T-helper 22 cell (primary cell): ENCODE results near the gene TDRD15.
"Not testable (repeated sequence)": the region's sequence is repeated elsewhere in the genome, so short reads cannot be mapped to it uniquely, and the experiment has no call there.

Source experiments
- DNase-seq: peaks from one replicate; pipeline ENCODE4 v3.0.0-alpha.2; 2020; ENCODE audit warnings: low read depth

Gene TDRD15

GRCh38 chr2:21123473-21124393 lies at the start of gene TDRD15:
TSS of gene TDRD15 (plus strand) at chr2:21123968. CDS start at chr2:21137468, 13,500 bp downstream.
- no peak for DNase-seq

DNA sequence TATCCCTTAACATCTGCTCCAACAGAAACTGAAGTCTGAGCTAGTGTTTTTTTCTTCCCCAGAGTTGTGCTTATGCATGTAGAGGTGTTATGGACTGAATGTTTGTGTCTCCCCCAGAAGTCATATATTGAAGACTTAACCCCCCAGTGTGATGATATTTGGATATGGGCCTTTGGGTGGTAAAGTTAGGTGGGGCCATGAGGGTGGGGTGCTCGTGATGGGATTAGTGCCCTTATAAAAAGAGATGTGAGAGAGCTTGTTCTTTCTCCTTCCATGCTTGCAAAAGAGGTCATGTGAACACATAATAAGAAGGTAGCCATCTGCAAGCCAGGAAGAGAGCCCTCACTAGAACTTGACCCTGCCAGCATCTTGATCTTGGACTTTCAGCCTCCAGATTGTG lies 45.5 kb upstream of the TDRD15 start:
- no peak for DNase-seq

DNA sequence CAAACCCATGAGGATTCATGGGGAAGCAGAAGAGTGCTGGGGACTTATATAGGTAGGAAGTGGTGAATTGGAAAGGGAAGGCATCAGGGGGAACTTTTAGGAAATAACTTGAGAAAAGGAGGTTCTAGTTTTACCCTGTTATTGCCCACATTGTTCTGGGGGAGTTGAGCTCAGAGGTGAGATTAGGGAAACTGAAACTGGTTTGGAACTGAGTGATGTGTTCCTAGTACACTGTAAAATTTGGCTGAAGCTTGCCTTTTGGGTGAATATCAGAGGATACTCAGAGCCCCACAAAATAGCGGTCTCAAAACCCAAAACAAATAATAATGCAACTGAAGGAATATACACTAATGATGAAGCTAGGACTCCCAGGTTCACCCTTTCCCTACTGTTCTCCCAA lies 40.3 kb upstream of the TDRD15 start:
- no peak for DNase-seq

- no peak for DNase-seq
Observed at GRCh38 chr2:21084401-21084800, 39.4 kb upstream of the TDRD15 start.

DNA sequence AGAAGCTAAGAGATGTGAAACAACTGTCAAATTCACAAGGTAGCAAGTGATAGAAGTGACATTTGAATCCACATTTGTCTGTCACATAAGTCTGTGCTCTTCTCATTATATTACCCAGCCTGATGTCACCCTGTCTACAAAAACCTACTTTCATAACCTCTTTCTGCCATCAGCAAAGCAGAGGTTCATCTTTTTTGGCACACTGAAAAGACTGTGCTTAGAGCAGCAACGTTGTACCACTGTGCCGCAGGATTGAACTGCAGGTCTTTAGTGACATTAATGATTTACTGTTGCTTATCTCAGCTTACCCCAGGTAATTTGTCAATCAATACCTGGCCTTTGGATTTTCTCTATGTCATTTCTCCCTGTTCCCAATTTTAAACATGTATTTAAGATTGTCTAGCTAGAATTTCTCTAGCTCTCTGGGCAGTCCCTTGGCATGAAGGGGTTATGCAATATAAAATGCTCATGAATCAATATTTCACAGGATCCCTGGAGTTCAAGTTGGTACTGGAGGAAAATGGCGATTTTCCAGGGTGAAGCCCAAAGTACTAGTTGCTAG lies 31.4 kb upstream of the TDRD15 start:
- DNase-seq = no peak

GRCh38 chr2:21095178-21095577 lies 28.6 kb upstream of the TDRD15 start:
- DNase-seq = no peak

- DNase-seq = no peak
Observed at GRCh38 chr2:21095714-21096113, 28.1 kb upstream of the TDRD15 start.

DNA sequence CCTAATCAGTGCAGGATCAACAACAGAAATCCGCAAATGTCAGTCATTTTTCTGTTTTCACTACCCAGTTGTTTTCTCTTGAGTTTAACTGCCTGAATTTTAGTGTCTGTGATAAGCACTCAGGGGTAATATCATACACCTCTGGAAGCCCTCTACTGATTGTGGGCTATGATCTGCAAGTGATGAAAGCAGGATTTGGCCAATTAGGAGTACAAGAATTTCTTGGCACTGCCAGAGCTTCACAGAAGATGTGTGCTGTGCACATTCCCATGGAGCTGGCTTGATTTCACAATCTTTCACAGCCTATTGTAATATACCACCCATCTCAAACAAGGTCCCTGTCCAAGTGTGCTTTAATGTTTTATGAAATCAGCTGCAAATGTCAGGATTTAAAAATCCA lies 27.3 kb upstream of the TDRD15 start:
- no peak for DNase-seq

- DNase-seq = no peak
Observed at GRCh38 chr2:21097331-21097730, 26.4 kb upstream of the TDRD15 start.

GRCh38 chr2:21098294-21098693 lies 25.5 kb upstream of the TDRD15 start:
- no peak for DNase-seq

DNA sequence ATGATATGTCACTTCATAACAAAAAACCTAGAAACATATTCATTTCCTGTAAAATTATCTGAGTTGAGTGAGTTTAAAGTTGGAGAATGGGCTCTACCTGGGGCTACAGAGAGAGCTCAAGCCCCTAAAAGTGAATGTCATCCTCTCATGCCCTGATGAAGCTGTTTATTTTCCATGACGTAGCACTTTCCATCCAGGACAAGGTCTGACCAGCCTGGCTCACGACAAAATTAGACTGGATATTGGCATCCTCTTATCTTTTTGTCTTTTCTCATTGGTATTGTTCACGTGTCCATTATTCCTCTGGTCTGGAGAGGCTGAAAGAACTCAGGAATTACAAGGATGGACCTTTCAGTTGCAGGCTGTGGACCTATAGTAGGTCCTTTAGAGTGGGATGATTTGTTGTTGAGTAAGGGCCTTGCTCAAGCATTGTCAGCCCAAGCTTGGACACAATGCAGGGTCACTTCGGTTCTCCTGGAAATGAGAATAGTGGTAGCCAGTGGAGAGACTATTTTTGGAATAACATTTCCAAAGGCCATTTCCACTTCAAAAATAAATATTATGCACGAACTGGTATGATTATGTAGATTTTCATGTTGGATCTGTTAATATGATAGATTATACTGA lies 24.4 kb upstream of the TDRD15 start:
- no peak for DNase-seq

- not testable (repeated sequence) for DNase-seq
Observed at GRCh38 chr2:21101514-21102155, 22.1 kb upstream of the TDRD15 start.

- no peak for DNase-seq
Observed at GRCh38 chr2:21102356-21102755, 21.4 kb upstream of the TDRD15 start.

- no peak for DNase-seq
Observed at GRCh38 chr2:21103274-21103891, 20.4 kb upstream of the TDRD15 start.

- DNase-seq = no peak
Observed at GRCh38 chr2:21104030-21104660, 19.6 kb upstream of the TDRD15 start.

- no peak for DNase-seq
Observed at GRCh38 chr2:21111012-21111411, 12.8 kb upstream of the TDRD15 start.

GRCh38 chr2:21117688-21118087 lies 6.1 kb upstream of the TDRD15 start:
- DNase-seq = no peak

- DNase-seq = no peak
Observed at GRCh38 chr2:21118302-21118920, 5.4 kb upstream of the TDRD15 start.

DNA sequence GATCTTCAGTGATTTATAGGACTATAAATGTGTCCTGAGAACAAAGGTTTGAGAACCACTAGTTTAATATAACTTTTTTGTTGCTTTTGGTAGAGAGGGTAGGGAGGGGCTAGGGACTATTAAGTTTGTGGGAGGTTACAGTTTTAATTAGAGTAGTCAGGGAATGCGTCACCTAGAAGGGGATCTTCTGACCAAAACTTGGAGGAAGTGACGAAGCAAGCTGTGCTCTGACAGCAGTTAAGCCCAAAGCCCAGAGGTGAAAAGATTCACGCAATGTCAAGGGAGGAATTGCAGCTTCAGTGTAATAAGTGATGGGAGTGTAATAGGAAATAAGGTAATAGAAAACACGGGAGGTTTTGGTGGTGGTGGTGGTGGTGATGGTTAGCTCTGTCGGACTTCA lies 8.1 kb downstream of the TDRD15 start:
- no peak for DNase-seq

DNA sequence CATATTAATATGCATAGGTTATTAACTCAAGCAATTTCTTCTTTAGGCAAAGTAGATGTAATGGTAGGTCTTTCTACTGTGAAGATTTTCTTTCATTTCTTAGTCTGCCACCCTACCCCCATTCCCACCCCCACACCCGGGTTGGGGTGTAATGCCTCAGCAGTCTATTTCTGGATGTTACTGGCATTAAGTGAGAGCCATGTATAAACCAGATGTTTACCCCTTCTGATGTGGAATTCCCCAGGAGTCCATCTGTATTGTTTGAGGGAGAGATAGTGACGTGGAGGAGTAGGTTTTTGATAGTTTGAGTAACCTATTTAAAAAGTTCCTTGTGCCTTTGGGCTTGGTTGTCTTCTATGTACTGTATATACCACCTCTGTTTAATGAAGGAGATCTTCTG lies 11.8 kb downstream of the TDRD15 start:
- no peak for DNase-seq

DNA sequence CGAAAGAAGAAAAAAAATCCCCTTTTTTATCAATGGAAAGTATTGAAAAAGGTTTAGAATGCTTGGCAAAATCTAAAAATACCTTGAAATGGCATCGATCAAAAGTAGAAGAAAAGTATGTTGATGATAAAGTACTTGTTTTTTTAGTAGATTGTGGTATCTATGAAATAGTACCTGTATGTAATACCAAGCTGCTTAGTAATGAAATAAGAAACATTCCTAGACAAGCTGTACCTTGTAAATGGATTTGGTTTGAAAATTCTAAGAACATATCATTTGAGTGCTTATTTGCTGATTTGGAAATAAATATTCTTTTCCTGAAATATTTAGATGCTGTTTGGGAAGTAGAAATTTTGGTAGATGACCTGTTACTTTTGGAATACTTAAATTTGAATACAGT lies 18.4 kb downstream of the TDRD15 start:
- no peak for DNase-seq
